ENCODE data around the gene COL21A1. TPM values are rescaled to one million over a fixed set of nuclear protein-coding genes. Genes with fewer than 3 reads are reported as not detected.

The COL21A1 gene
- total RNA-seq, 4 donors from 2014 or later: 2.4 to 135 (median 18.4) TPM

- Histone ChIP-seq H3K4me1 (no peaks in the 10 kb centered on the region), H3K36me3 (no peaks in the 10 kb centered on the region), H3K9me3 (no peaks in the 10 kb centered on the region), H3K27me3 (no peaks in the 10 kb centered on the region), H3K4me3 (no peak overlapping the region), H3K27ac (no peak overlapping the region)
- intact Hi-C loops (cut with DNase I; ENCODE audit: low total_unique reads): no loop called here
- no peak for DNase-seq
- TF ChIP-seq POLR2A (IDR thresholded peaks at IDR 0.05): no peak
- TF ChIP-seq, protein P1, sequence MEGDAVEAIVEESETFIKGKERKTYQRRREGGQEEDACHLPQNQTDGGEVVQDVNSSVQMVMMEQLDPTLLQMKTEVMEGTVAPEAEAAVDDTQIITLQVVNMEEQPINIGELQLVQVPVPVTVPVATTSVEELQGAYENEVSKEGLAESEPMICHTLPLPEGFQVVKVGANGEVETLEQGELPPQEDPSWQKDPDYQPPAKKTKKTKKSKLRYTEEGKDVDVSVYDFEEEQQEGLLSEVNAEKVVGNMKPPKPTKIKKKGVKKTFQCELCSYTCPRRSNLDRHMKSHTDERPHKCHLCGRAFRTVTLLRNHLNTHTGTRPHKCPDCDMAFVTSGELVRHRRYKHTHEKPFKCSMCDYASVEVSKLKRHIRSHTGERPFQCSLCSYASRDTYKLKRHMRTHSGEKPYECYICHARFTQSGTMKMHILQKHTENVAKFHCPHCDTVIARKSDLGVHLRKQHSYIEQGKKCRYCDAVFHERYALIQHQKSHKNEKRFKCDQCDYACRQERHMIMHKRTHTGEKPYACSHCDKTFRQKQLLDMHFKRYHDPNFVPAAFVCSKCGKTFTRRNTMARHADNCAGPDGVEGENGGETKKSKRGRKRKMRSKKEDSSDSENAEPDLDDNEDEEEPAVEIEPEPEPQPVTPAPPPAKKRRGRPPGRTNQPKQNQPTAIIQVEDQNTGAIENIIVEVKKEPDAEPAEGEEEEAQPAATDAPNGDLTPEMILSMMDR (IDR thresholded peaks at IDR 0.05): no peak
Measured at GRCh38 chr6:56214703-56215101, 32.7 kb downstream of the COL21A1 start.

GRCh38 chr6:56214041-56214702 is 33.2 kb downstream of the COL21A1 start:
- intact Hi-C loops (cut with DNase I; ENCODE audit: low total_unique reads): no loop called here

DNA sequence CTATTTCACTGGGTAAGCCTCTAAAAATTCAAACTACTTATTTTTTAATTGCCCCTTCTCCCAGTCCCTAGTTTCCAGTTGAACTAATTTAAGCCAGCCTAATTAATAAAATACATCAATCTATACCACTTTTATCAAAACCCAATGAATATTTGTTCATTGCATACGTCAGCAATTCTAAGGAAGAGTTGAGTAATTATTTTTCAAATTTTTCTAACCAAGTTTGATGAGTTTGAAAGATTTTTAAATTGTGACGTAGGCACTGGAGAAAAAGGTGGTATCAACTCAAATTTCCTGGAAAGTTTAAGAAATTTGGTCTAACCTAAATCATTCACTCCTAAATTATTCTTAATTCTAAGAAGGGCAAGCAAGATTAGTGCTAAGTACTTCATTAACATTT is 35.7 kb downstream of the COL21A1 start:
- intact Hi-C loops (cut with DNase I; ENCODE audit: low total_unique reads): no loop called here

More at GRCh38 chr6:56214041-56214702, 33.2 kb downstream of the COL21A1 start:
- no peaks in the 10 kb centered on the region for H3K36me3 ChIP-seq
- no peak overlapping the region for H3K27ac ChIP-seq
- H3K4me1 ChIP-seq: no peaks in the 10 kb centered on the region
- TF ChIP-seq POLR2A (IDR thresholded peaks at IDR 0.05): no peak
- TF ChIP-seq, protein P1 (IDR thresholded peaks at IDR 0.05): no peak
- no peaks in the 10 kb centered on the region for H3K9me3 ChIP-seq
- H3K4me3 ChIP-seq: no peak overlapping the region
- no peak for DNase-seq
- no peaks in the 10 kb centered on the region for H3K27me3 ChIP-seq

GRCh38 chr6:56204134-56204533 is 43.2 kb downstream of the COL21A1 start:
- H3K9me3 ChIP-seq: no peaks in the 10 kb centered on the region
- H3K27ac ChIP-seq: no peak overlapping the region
- intact Hi-C loops (cut with DNase I; ENCODE audit: low total_unique reads): no loop called here
- H3K4me1 ChIP-seq: no peaks in the 10 kb centered on the region
- no peaks in the 10 kb centered on the region for H3K36me3 ChIP-seq
- DNase-seq: no peak
- TF ChIP-seq, protein P1 (IDR thresholded peaks at IDR 0.05): no peak
- TF ChIP-seq POLR2A (IDR thresholded peaks at IDR 0.05): no peak
- H3K4me3 ChIP-seq: no peak overlapping the region
- no peaks in the 10 kb centered on the region for H3K27me3 ChIP-seq

More for the DNA sequence above, 35.7 kb downstream of the COL21A1 start:
- no peaks in the 10 kb centered on the region for H3K36me3 ChIP-seq
- H3K4me3 ChIP-seq: no peak overlapping the region
- no peak for DNase-seq
- TF ChIP-seq POLR2A (IDR thresholded peaks at IDR 0.05): no peak
- TF ChIP-seq, protein P1 (IDR thresholded peaks at IDR 0.05): no peak
- H3K4me1 ChIP-seq: no peaks in the 10 kb centered on the region
- H3K27ac ChIP-seq: no peak overlapping the region
- no peaks in the 10 kb centered on the region for H3K27me3 ChIP-seq
- no peaks in the 10 kb centered on the region for H3K9me3 ChIP-seq

- no peaks in the 10 kb centered on the region for H3K36me3 ChIP-seq
- TF ChIP-seq, protein P1 (IDR thresholded peaks at IDR 0.05): no peak
- TF ChIP-seq POLR2A (IDR thresholded peaks at IDR 0.05): no peak
- H3K27ac ChIP-seq: no peak overlapping the region
- no peaks in the 10 kb centered on the region for H3K27me3 ChIP-seq
- intact Hi-C loops (cut with DNase I; ENCODE audit: low total_unique reads): no loop called here
- H3K9me3 ChIP-seq: no peaks in the 10 kb centered on the region
- no peak for DNase-seq
- no peak overlapping the region for H3K4me3 ChIP-seq
- no peaks in the 10 kb centered on the region for H3K4me1 ChIP-seq
Measured at GRCh38 chr6:56199956-56200355, 47.4 kb downstream of the COL21A1 start.

All from uterus (tissue), 4 donors.